Stimulated activated CD4-positive, alpha-beta T cell treated with anti-CD3 and anti-CD28 coated beads, TNF-alpha, amount 100 ng/mL, for 48 hours (primary cell): ENCODE results near the gene PACS1.

Experiments
- DNase-seq, 3 donors: peaks; one replicate each; pipeline ENCODE4 v3.0.0-alpha.2; 2020; ENCODE audit warnings: low read depth in 3 of 3

Gene PACS1

DNA sequence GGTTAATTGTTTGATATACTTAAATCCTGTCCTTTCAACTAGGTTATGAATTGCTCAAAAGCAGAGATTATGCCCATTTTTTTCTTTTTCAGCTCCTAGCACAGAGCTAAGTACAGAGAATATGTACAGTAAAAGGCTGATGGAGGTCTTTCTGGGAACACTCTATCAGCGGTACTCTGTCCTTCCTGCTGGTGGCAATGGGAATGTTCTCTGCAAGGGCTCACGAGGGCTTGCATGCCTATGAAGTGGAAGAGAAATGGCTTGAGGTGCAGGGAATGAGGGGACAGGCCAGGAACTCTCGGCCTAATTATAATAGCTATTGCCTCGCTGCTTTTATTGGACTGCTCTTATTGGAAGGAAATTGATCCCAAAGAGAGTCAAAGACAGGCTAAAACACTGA, 114.7 kb downstream of the PACS1 start:
- no peak for DNase-seq

- DNase-seq = no peak
Observed at GRCh38 chr11:66186470-66186869, 116.4 kb downstream of the PACS1 start.

- DNase-seq = no peak
Observed at GRCh38 chr11:66187453-66187852, 117.4 kb downstream of the PACS1 start.

GRCh38 chr11:66188580-66188979, 118.5 kb downstream of the PACS1 start:
- no peak for DNase-seq

DNA sequence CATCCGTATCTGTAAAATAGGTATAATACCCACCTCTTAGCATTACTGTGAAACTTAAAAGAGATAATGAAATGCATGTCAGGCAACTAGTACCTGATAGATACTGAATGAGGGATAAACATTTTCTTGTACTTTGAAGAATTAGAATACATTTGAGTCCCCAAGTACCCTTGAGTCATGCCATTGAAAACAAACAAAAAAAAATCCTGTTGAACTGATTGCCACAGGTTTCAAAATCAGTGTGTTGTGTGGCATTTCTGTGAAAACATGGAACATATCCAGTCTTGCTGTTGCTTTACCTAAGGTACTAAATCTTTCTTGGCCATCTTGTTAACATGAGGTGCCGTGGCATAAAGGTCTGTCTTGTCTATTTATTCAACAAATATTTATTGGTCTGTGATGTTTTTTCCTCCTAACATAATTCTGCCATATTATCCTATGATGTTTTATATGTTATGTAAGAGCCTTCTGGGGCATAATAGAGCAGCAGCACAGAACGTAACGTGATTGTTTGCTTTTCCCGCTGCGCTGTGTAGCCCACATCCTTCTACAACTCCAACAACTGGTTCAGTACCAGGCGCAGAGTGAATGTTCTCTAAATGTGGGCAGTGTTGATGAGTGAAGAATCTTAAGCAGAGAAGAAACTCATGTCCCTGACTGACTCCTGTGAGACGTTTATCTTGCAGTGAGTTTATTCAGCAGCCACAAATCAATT, 119.1 kb downstream of the PACS1 start:
- no peak for DNase-seq

DNA sequence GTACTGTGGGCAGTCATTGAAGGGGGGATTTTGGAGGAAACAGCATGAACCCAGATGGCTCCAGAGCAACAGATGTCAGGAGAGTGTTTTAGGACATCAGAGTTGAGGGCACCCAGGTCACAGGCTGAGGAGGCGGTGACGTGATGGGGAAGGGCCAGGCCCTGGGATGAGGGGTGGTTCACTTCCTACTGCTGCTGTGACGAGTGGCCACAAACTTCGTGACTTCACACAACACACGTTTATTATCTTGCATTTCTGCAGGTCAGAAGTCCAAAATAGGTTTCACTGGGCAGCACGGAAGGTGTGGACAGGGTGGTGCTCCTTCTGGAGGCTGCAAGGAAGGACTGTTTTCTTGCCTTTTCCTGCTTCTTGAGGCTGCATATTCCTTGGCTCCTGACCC, 120.7 kb downstream of the PACS1 start:
- no peak for DNase-seq

DNA sequence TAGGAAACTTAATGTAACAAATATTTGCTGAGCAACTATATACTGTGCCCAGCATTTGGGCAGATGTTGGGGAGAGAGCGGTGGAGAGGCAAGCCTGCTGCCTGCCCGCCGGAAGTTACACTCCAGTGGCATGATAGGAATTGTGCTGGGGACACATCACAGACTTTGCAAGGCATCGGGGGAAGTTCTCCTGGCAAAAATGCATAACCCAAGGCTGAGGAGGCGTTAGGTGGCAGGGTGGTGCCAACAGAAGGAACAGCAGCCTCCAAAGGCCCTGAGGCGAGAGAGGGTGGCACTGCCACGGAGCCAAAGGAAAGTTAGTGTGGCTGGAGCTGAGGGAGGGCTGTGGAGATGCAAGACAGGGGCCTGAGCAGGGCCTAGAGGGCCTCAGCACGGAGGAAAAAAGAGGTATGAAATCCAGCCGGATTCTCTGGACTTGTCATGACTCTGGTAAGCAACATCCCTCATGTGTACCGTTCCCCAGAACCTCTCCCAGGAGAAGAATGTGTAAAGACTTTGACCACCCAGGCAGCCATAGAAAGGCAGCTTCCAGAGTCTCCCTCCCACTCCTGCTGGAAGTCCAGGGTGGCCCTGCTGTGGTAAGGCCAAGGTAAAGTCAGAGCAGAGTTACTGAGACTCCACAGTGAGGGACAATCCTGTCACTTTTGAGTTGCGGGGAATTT, 122.2 kb downstream of the PACS1 start:
- no peak for DNase-seq

GRCh38 chr11:66194391-66194790, 124.3 kb downstream of the PACS1 start:
- DNase-seq = no peak

DNA sequence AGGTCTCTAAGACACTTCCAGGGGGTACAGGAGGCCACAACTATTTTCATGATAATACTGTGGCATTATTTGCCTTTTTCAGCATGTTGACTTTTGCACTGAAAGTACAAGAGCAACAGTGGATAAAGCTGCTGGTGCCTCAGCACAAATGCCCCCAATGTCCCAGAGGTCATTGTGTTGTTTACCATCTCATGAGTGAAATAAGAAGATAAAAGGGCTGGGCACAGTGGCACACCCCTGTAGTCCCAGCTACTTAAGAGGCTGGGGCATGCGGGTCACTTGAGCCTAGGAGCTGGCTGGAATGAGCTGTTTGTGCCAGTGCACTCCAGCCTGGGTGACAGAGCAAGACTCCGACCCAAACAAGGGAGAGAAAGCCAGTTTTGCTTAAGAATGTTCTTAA, 125.8 kb downstream of the PACS1 start:
- DNase-seq = no peak

- no peak for DNase-seq
Observed at GRCh38 chr11:66203847-66204246, 133.8 kb downstream of the PACS1 start.

DNA sequence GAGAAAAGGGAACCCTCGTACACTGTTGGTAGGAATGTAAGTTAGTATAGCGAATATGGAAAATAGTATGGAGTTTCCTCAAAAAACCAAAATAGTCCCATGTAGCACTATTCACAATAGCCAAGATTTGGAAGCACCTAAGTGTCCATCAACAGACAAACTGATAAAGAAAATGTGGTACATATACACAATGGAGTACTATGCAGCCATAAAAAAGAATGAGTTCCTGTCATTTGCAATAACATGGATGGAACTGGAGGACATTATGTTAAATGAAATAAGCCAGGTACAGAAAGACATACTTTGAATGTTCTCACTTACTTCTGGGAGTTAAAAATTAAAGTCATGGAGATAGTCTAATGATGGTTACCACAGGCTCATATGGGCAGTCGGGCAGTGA, 134.3 kb downstream of the PACS1 start:
- no peak for DNase-seq

GRCh38 chr11:66207816-66208215, 137.7 kb downstream of the PACS1 start:
- DNase-seq = no peak

DNA sequence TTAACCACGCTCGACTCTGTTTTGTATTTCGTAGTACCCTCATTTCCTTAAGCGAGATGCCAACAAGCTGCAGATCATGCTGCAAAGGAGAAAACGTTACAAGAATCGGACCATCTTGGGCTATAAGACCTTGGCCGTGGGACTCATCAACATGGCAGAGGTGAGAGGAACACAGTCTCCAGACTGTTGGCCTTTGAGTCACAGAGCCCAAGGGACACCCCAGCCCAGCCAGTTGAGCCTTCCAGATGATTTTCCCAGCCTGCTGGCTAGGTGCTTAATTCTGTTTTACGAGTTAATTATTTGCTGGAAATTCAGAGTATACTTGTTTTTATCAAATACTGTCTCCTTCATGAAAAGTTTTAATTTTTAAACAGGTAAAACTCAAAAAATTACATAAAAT, 141.0 kb downstream of the PACS1 start:
- no peak for DNase-seq

- DNase-seq = no peak
Observed at GRCh38 chr11:66216911-66217310, 146.8 kb downstream of the PACS1 start.

DNA sequence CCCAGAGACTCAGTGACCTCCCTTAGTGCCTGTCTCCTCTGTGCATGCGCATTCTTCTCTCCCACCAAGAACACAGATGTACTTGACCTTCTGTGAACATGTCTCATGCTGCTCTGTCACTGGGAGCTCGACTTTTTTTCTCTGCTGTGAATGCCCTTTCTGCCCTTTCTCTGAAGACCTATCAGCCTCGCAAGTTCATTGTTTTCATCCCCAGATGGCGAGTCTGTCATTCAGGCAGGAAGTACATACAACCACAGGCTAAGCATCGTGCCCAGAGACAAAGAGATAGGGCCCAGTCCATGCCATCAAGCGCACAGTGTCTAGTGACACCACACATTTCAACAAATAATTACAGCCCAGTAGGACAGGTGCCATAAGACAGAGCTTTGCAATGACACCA, 148.0 kb downstream of the PACS1 start:
- DNase-seq = no peak

- DNase-seq = no peak
Observed at GRCh38 chr11:66218846-66219620, 149.0 kb downstream of the PACS1 start.

DNA sequence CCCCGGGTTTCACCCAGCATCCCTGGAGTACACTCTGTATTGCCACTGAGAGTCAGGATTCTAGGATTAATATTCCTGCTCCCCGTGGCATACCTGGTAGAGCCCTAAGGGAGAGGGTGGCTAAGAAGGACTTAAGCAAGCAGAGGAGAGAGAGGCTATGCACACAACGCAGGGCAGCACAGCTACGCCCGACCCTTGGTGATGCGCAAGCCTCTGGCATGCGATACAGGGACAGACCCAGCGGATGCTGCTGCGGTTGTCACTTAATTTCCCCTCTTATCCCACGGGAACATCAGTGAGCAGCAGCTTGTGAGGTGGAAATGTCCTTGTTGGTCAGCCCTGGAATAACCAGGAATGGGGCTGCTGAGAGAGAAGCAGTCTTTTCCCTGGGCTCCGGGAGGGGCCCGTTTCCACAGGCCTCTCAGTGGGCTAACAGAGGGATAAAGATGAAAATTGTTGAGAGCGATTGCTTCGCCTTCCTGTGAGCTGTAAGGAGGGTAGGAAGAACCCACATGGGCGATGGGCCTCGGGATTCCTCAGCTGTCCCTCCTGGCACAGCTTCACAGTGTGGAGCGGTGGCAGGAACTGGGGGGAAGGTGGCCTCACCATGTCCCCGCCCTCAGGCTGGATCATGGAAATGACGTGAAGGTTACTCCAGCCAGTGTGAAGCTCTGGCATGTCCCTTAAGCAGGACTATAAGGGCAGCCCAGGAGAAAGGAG, 149.9 kb downstream of the PACS1 start:
- no peak for DNase-seq

DNA sequence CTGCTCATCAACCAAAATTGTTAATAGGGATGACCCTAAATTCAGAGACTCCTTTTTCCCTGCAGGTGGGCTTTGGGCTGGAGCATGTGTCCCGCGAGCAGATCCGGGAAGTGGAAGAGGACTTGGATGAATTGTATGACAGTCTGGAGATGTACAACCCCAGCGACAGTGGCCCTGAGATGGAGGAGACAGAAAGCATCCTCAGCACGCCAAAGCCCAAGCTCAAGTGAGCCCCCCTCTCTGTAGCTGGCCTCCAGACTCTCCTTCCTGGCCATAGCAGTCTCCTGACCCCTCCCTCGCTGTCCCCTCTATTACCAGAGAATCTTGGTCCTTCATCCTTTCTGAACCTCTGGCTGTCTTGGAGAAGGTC, 150.5 kb downstream of the PACS1 start:
- DNase-seq = no peak

GRCh38 chr11:66221012-66221411, 150.9 kb downstream of the PACS1 start:
- no peak for DNase-seq

DNA sequence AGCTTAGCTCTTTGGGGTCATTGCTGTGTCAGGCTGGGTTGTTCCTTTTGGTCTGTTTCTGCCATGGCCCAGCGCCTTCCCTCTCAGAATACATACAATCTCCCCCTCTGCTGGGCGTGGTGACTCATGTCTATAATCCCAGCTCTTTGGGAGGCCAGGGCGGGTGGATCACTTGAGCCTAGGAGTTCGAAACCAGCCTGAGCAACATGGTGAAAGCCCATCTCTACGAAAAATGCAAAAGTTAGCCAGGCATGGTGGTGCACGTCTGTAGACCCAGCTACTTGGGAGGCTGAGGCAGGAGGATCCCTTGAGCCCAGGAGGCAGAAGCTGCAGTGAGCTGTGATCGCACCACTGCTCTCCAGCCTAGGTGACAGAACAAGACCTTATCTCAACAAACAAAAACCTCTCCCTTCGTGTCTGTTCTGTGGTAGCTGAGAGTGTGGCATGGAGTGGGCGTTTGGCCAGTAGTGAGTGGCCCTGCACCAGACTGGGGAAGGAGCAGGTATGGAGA, 151.7 kb downstream of the PACS1 start:
- DNase-seq = peak in 1 of 3 donors; percentile 5

GRCh38 chr11:66222358-66223149, 152.5 kb downstream of the PACS1 start:
- DNase-seq = peak; percentile 86 to 90 (median 90)
